ENCODE data around the gene TNFSF12. TPM values are rescaled to one million over a fixed set of nuclear protein-coding genes. Genes with fewer than 3 reads are reported as not detected.

TNFSF12 gene
- total and polyA plus RNA-seq, 9 of the 15 experiments (the other 6 are each of a cell fraction or from before 2014, with no cell fraction given) = 0.03 to 0.95 (median 0.19) TPM; not detected in 3

GRCh38 chr17:7583253-7584109 is 34.6 kb downstream of the TNFSF12 start, which contains the start of gene MPDU1 (continued):
- TF ChIP-seq ZNF512 (tag; IDR thresholded peaks at IDR 0.05) = no peak
- TF ChIP-seq NFE2L1 (tag; IDR thresholded peaks at IDR 0.05; ENCODE audit: borderline replicate concordance, low read depth) = no peak
- no peak for TF ChIP-seq ZNF280A (IDR thresholded peaks at IDR 0.05; ENCODE audit: low read depth, partially characterized antibody)
- no peak for TF ChIP-seq ZNF23 (CRISPR knock-in tag; IDR thresholded peaks at IDR 0.05)
- TF ChIP-seq HMBOX1 (IDR thresholded peaks at IDR 0.05) = no peak
- no peak for TF ChIP-seq ZNF324 (CRISPR knock-in tag; IDR thresholded peaks at IDR 0.05)
- 0 out of 2 replicates have a peak, but pooled peaks have one; percentile 41 for TF ChIP-seq FOXP1 (CRISPR knock-in tag; IDR thresholded peaks at IDR 0.05)
- TF ChIP-seq STAT5A (IDR thresholded peaks at IDR 0.05; ENCODE audit: borderline replicate concordance, low read length) = no peak
- TF ChIP-seq STAT6 (CRISPR knock-in tag; IDR thresholded peaks at IDR 0.05) = no peak
- no peak for TF ChIP-seq SMARCC2 (IDR thresholded peaks at IDR 0.05; ENCODE audit: low read depth)
- no peak for TF ChIP-seq TBP (optimal IDR thresholded peaks at IDR 0.05; ENCODE audit: low read depth, low read length)
- 0 out of 2 replicates have a peak, but pooled peaks have one; percentile 37 for TF ChIP-seq PATZ1 (CRISPR knock-in tag; IDR thresholded peaks at IDR 0.05; ENCODE audit: borderline replicate concordance)
- TF ChIP-seq MEF2D (tag; conservative IDR thresholded peaks at IDR 0.05; ENCODE audit: low read depth) = peak; percentile 57; the same call in 1 of the 2 replicates
- no peak for TF ChIP-seq PHB2 (IDR thresholded peaks at IDR 0.05; ENCODE audit: low read depth)
- TF ChIP-seq NFE2 (IDR thresholded peaks at IDR 0.05; ENCODE audit: low read depth) = no peak
- TF ChIP-seq CREB3 (tag; conservative IDR thresholded peaks at IDR 0.05; ENCODE audit: low read depth) = peak; percentile 87
- peak; percentile 97 for TF ChIP-seq GABPA (tag; conservative IDR thresholded peaks at IDR 0.05; ENCODE audit: low read depth)
